ENCODE data around the gene ZBTB5.
"Not testable (repeated sequence)": the region's sequence is repeated elsewhere in the genome, so short reads cannot be mapped to it uniquely, and the experiment has no call there.

ZBTB5 gene

DNA sequence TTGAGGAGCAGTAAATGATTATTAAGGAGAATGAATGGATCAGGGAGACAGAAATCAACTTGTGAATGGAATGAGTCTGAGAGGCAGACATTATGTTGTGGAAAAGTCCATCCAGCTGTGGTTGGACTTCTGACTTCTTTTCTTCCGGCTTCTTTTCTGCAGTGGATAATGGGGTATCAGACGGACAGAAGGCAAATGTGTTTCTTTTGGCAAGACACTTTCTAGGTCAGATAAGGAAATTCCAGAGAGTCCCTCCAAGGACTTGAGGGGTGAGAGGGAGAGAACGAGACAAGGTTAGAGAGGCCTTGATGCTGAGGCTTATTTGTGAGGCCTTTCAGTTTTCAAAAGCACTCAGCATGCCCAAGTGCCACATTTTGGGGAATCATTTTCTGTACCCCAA is 59.9 kb downstream of the ZBTB5 start:
- DNase-seq (ENCODE audit: low read depth), result peak; percentile 22
- TF ChIP-seq, protein P1, sequence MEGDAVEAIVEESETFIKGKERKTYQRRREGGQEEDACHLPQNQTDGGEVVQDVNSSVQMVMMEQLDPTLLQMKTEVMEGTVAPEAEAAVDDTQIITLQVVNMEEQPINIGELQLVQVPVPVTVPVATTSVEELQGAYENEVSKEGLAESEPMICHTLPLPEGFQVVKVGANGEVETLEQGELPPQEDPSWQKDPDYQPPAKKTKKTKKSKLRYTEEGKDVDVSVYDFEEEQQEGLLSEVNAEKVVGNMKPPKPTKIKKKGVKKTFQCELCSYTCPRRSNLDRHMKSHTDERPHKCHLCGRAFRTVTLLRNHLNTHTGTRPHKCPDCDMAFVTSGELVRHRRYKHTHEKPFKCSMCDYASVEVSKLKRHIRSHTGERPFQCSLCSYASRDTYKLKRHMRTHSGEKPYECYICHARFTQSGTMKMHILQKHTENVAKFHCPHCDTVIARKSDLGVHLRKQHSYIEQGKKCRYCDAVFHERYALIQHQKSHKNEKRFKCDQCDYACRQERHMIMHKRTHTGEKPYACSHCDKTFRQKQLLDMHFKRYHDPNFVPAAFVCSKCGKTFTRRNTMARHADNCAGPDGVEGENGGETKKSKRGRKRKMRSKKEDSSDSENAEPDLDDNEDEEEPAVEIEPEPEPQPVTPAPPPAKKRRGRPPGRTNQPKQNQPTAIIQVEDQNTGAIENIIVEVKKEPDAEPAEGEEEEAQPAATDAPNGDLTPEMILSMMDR (IDR thresholded peaks at IDR 0.05; ENCODE audit: low read length, missing control alignments), result no peak

DNA sequence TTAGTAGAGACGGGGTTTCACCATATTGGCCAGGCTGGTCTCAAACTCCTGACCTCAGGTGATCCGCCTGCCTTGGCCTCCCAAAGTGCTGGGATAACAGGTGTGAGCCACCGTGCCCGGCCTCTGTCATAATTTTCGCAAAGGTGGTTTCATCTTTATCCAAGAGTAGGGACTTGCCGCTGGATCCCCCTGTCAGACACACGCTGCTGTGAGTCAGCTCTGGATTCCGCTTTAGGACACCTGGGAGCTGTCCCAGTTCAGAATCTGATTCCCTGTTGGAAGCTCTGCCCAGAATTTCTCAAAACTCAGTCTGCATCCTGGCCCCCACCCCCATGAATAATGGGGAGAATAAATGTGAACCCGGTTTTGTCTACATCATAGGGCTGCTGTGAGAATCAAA is 60.7 kb downstream of the ZBTB5 start:
- H3K4me3 ChIP-seq (replicated peaks; ENCODE audit: low read depth, low read length), result no peak overlapping the region
- DNase-seq (ENCODE audit: low read depth), result no peak
- TF ChIP-seq, protein P1 (IDR thresholded peaks at IDR 0.05; ENCODE audit: low read length, missing control alignments), result no peak

More for the DNA sequence above, 59.9 kb downstream of the ZBTB5 start:
- H3K4me3 ChIP-seq (replicated peaks; ENCODE audit: low read depth, low read length), result no peak overlapping the region

DNA sequence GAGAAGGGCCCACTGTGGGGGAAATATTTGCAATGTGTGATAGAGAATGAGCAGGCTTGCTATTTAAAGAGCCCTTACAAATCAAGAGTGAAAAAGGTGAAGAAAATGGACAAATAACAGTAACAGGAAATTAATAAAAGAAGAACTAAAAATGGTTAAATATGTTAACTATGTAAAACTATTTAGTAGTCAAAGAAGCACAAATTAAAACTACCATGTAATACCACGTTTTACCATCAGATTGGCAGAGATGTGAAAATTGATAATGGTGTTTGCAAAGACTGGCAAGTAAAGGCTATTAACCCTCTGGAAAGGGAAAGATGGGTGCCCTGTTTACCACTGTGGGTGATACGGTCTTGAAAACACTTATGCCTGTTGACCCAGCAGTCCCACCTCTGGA is 65.9 kb downstream of the ZBTB5 start:
- TF ChIP-seq, protein P1 (IDR thresholded peaks at IDR 0.05; ENCODE audit: low read length, missing control alignments), result no peak
- no peak for DNase-seq (ENCODE audit: low read depth)
- no peak overlapping the region for H3K4me3 ChIP-seq (replicated peaks; ENCODE audit: low read depth, low read length)

DNA sequence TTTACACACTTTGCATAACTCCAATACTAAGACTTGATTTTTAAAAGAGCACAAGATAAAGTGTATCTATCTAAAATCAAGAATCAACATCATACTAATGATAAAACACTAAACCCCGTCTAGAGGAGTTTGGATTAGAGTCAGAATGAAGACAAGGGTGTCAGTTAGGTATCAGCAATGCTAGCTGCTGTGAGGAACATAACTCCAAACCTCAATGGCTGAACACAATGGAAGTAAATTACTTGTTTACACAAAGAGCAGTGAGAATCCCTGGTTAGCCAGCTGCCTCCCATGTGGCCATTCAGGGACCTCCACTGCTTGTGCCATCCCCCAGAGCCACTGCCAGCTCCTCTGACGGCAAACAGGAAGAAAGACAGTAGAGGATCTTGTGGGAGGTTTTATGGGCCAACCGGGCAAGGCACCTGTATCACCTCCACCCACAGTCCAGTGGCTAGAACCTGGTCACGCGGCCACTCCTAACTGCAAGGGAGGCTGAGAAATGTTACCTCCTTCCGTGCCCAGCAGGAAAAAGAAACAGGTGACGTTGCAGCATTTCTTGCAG is 66.7 kb downstream of the ZBTB5 start:
- no peak for DNase-seq (ENCODE audit: low read depth)
- TF ChIP-seq, protein P1 (IDR thresholded peaks at IDR 0.05; ENCODE audit: low read length, missing control alignments), result no peak
- no peak overlapping the region for H3K4me3 ChIP-seq (replicated peaks; ENCODE audit: low read depth, low read length)

DNA sequence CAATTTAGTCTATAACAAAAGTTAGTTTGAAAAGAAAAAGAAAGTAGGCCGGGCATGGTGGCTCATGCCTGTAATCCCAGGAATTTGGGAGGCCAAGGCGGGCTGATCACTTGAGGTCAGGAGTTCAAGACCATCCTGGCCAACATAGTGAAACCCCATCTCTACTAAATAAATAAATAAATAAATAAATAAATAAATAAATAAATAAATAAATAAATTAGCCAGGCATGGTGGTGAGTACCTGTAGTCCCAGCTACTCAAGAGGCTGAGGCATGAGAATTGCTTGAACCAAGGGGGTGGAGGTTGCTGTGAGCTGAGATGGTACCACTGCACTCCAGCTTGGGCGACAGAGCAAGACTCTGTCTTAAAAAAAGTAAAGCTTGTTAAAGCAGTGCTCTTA is 67.3 kb downstream of the ZBTB5 start:
- not testable (repeated sequence) for H3K4me3 ChIP-seq (replicated peaks; ENCODE audit: low read depth, low read length); DNase-seq (ENCODE audit: low read depth)

DNA sequence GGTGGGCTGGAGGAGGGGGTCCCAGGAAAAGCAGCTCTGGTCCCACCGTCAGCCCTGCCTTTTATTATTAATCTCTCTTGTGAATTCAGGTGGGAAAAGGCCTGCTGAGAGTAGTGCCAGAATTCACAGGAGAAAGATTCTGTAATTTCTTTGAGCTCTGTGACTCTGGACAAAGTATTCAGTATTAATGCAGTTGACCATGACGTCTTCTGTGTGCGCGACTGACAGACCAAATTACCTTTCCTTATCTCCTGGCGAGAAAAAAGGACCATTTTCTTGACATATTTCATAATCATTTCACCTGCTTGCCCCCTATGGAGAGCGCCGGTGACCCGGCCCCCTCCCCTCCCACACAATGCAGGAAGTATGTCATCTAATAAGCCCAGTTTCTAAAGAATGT is 69.6 kb downstream of the ZBTB5 start:
- DNase-seq (ENCODE audit: low read depth), result no peak
- H3K4me3 ChIP-seq (replicated peaks; ENCODE audit: low read depth, low read length), result no peak overlapping the region
- TF ChIP-seq, protein P1 (IDR thresholded peaks at IDR 0.05; ENCODE audit: low read length, missing control alignments), result no peak

DNA sequence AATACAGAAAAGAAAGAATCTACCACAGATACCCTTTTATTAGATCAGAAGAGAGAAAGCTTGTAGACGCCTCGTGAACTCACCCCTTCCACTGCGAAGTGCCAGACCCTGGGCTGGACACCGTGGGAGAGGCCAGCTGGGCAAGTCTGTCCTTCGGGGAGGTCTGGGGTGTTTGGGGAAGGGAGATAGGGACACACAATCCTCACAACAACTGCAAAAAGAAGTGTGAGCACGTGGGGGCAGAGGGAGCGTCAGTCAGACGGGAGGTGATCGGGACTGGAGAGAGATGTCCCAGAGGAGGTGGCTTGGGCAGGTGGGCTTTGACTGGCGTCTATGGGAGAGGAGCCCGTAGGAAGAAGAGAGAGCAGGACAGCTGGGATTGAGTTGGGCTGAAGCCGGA is 70.0 kb downstream of the ZBTB5 start:
- TF ChIP-seq, protein P1 (IDR thresholded peaks at IDR 0.05; ENCODE audit: low read length, missing control alignments), result no peak
- no peak overlapping the region for H3K4me3 ChIP-seq (replicated peaks; ENCODE audit: low read depth, low read length)
- no peak for DNase-seq (ENCODE audit: low read depth)
